GM06990 (cell line): Measurements from ENCODE around the gene MUC13.

Experiments
- DNase-seq: peaks from one replicate; pipeline ENCODE4 v3.0.0-alpha.2; 2011; ENCODE audit not compliant: insufficient read length; ENCODE audit errors: extremely low read depth
- H3K27me3 ChIP-seq: replicated peaks from 2 replicates; pipeline ENCODE4 v1.6.0; 2011; ENCODE audit warnings: low read length; ENCODE audit not compliant: control insufficient read depth, insufficient read depth
- H3K36me3 ChIP-seq: 2 replicates; pipeline ENCODE4 v1.5.1; 2011; ENCODE audit warnings: low read length; ENCODE audit not compliant: control insufficient read depth, insufficient read depth
- H3K4me3 ChIP-seq: replicated peaks from 2 replicates; pipeline ENCODE4 v1.5.1; 2011; ENCODE audit warnings: low read depth, mild to moderate bottlenecking, control low read depth, low read length
- CTCF ChIP-seq: IDR thresholded peaks from 2 replicates; pipeline ENCODE4 v1.5.1; 2011; ENCODE audit warnings: low read length, control low read depth, mild to moderate bottlenecking, inconsistent platforms; ENCODE audit not compliant: insufficient read depth, poor library complexity, severe bottlenecking

Gene MUC13

GRCh38 chr3:124915254-124915653, 19.3 kb downstream of the MUC13 start:
- Histone ChIP-seq H3K4me3 (no peak overlapping the region), H3K36me3 (no peaks in the 10 kb centered on the region), H3K27me3 (no peaks in the 10 kb centered on the region)
- DNase-seq, result no peak
- TF ChIP-seq CTCF, result no peak

GRCh38 chr3:124907957-124908356, 26.6 kb downstream of the MUC13 start:
- H3K27me3 ChIP-seq, result no peaks in the 10 kb centered on the region
- no peak for DNase-seq
- no peaks in the 10 kb centered on the region for H3K36me3 ChIP-seq
- TF ChIP-seq CTCF, result no peak
- H3K4me3 ChIP-seq, result no peak overlapping the region

GRCh38 chr3:124904835-124905492, 29.6 kb downstream of the MUC13 start:
- no peak for DNase-seq
- Histone ChIP-seq H3K27me3 (no peaks in the 10 kb centered on the region), H3K4me3 (no peak overlapping the region), H3K36me3 (no peaks in the 10 kb centered on the region)
- TF ChIP-seq CTCF, result no peak

- no peak for TF ChIP-seq CTCF
These were observed 30.4 kb downstream of the MUC13 start for GRCh38 chr3:124903896-124904834.

GRCh38 chr3:124896824-124897526, 37.6 kb downstream of the MUC13 start:
- no peak for TF ChIP-seq CTCF
- Histone ChIP-seq H3K36me3 (no peaks in the 10 kb centered on the region), H3K27me3 (no peaks in the 10 kb centered on the region), H3K4me3 (no peak overlapping the region)
- DNase-seq, result no peak

More at GRCh38 chr3:124903896-124904834, 30.4 kb downstream of the MUC13 start:
- no peaks in the 10 kb centered on the region for H3K36me3 ChIP-seq
- H3K4me3 ChIP-seq, result no peak overlapping the region
- no peak for DNase-seq
- H3K27me3 ChIP-seq, result no peaks in the 10 kb centered on the region
